ENCODE data around the gene DNAJC2. TPM values are rescaled to one million over a fixed set of nuclear protein-coding genes. Genes with fewer than 3 reads are reported as not detected.

DNAJC2 gene
- total RNA-seq, 1 donor from 2014 or later, result 35.8 TPM

DNA sequence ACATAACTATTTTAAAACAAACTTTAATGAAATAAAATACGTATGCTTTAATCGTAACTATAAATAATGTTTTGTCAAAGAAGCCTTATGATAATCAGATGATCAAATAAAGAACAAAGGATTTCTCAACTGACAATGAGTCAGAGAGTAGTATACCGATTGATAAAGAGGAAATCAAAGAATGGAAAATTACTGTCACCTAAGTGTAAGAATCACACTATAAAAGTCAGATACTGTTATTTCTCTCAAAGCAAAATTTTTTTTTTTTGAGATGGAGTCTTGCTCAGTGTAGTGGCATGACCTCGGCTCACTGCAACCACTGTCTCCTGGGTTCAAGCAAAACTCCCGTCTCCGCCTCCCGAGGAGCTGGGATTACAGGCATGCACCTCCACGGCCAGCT is 18.8 kb downstream of the DNAJC2 start:
- TF ChIP-seq, protein P1, sequence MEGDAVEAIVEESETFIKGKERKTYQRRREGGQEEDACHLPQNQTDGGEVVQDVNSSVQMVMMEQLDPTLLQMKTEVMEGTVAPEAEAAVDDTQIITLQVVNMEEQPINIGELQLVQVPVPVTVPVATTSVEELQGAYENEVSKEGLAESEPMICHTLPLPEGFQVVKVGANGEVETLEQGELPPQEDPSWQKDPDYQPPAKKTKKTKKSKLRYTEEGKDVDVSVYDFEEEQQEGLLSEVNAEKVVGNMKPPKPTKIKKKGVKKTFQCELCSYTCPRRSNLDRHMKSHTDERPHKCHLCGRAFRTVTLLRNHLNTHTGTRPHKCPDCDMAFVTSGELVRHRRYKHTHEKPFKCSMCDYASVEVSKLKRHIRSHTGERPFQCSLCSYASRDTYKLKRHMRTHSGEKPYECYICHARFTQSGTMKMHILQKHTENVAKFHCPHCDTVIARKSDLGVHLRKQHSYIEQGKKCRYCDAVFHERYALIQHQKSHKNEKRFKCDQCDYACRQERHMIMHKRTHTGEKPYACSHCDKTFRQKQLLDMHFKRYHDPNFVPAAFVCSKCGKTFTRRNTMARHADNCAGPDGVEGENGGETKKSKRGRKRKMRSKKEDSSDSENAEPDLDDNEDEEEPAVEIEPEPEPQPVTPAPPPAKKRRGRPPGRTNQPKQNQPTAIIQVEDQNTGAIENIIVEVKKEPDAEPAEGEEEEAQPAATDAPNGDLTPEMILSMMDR (IDR thresholded peaks at IDR 0.05; ENCODE audit: unreplicated experiment), result no peak
- no peaks in the 10 kb centered on the region for H3K4me1 Mint-ChIP-seq (ENCODE audit: unreplicated experiment)

DNA sequence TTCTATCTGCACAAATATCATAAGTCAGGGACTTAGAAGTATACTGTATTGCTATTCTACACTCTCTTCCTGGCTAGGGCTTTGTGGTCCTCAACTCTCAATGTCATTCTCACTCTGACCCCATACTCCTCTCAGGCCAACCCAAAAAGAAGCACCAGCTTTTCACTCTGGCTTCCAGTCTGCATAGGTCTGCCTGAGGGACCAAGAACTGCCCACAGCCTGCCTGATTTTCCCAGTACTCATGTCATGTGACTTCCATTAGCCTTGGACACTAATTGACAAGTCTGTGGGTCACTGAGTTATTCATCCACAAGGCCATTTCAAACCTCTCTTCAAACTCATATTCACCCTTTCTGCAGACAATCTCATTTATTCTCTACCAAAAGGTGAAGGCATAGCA is 27.6 kb downstream of the DNAJC2 start:
- peaks cover 40% of the 10 kb centered on the region for H3K36me3 Mint-ChIP-seq (ENCODE audit: low read depth, unreplicated experiment)
- DNase-seq (ENCODE audit: low spot score), result no peak

More for the DNA sequence above, 18.8 kb downstream of the DNAJC2 start:
- Mint-ChIP-seq H3K27me3 (ENCODE audit: unreplicated experiment) (no peaks in the 10 kb centered on the region), H3K36me3 (ENCODE audit: low read depth, unreplicated experiment) (peaks cover 7% of the 10 kb centered on the region), H3K4me3 (ENCODE audit: unreplicated experiment) (peak overlapping the region; percentile 12), H3K27ac (ENCODE audit: unreplicated experiment) (no peak overlapping the region), H3K9me3 (ENCODE audit: unreplicated experiment) (no peaks in the 10 kb centered on the region)
- no peak for DNase-seq (ENCODE audit: low spot score)

DNA sequence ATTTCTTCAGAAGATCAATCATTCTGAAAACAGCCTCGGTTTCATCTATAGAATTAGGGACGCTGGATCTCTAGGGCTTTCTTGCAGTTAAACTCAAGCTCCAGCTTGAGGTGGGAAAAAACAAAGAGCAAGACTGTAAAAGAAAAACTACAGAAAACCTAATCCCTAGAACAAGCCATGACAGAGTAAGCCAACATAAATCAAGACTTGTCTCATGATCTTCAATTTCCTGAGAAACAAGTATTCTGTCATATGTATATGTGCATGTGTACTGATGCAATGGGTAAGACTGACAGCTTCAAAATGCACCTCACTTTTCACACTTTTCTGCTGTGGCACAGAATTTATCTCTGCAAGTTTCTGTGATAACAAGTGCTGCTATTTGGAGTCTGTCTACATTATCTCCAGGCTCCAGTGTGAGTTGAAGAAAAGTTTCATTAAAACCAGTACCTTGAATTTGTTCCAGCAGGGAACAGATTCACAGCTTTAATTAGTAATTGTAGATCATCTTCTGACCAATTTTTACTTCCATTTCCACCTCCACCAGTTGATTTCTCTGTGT is 28.1 kb downstream of the DNAJC2 start:
- peaks cover 25% of the 10 kb centered on the region for H3K4me1 Mint-ChIP-seq (ENCODE audit: unreplicated experiment)
- H3K36me3 Mint-ChIP-seq (ENCODE audit: low read depth, unreplicated experiment), result peaks cover 37% of the 10 kb centered on the region

More for the DNA sequence above, 27.6 kb downstream of the DNAJC2 start:
- no peaks in the 10 kb centered on the region for H3K9me3 Mint-ChIP-seq (ENCODE audit: unreplicated experiment)
- H3K27me3 Mint-ChIP-seq (ENCODE audit: unreplicated experiment), result peaks cover 2% of the 10 kb centered on the region
- H3K27ac Mint-ChIP-seq (ENCODE audit: unreplicated experiment), result peak overlapping the region; percentile 22
- H3K4me1 Mint-ChIP-seq (ENCODE audit: unreplicated experiment), result peaks cover 25% of the 10 kb centered on the region
- H3K4me3 Mint-ChIP-seq (ENCODE audit: unreplicated experiment), result no peak overlapping the region
- TF ChIP-seq, protein P1 (IDR thresholded peaks at IDR 0.05; ENCODE audit: unreplicated experiment), result no peak

DNA sequence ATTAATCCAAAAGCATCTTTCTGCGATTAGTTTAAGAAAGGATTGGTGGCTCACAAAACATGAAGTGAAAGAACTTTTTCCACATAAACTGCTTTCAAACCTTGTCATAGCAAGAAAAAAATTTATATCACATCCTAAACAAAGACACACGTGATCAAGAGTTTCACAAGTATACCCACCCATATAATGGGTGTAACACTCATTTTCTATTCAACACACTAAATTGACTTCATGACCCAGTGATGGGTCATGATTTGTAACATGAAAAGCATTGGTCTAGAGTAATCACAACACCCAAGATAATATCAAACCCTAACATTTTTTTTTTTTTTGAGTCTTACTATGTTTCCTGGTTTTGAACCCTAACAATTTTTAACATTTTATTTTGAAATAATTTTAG is 29.7 kb downstream of the DNAJC2 start:
- DNase-seq (ENCODE audit: low spot score), result no peak
- Mint-ChIP-seq H3K36me3 (ENCODE audit: low read depth, unreplicated experiment) (peaks cover 43% of the 10 kb centered on the region), H3K27ac (ENCODE audit: unreplicated experiment) (peak overlapping the region; percentile 94), H3K27me3 (ENCODE audit: unreplicated experiment) (peaks cover 2% of the 10 kb centered on the region), H3K4me3 (ENCODE audit: unreplicated experiment) (no peak overlapping the region), H3K4me1 (ENCODE audit: unreplicated experiment) (peaks cover 25% of the 10 kb centered on the region), H3K9me3 (ENCODE audit: unreplicated experiment) (no peaks in the 10 kb centered on the region)
- TF ChIP-seq, protein P1 (IDR thresholded peaks at IDR 0.05; ENCODE audit: unreplicated experiment), result no peak

More for the DNA sequence above, 28.1 kb downstream of the DNAJC2 start:
- Mint-ChIP-seq H3K27ac (ENCODE audit: unreplicated experiment) (no peak overlapping the region), H3K9me3 (ENCODE audit: unreplicated experiment) (no peaks in the 10 kb centered on the region), H3K4me3 (ENCODE audit: unreplicated experiment) (no peak overlapping the region), H3K27me3 (ENCODE audit: unreplicated experiment) (peaks cover 2% of the 10 kb centered on the region)
- TF ChIP-seq, protein P1 (IDR thresholded peaks at IDR 0.05; ENCODE audit: unreplicated experiment), result no peak
- no peak for DNase-seq (ENCODE audit: low spot score)

DNA sequence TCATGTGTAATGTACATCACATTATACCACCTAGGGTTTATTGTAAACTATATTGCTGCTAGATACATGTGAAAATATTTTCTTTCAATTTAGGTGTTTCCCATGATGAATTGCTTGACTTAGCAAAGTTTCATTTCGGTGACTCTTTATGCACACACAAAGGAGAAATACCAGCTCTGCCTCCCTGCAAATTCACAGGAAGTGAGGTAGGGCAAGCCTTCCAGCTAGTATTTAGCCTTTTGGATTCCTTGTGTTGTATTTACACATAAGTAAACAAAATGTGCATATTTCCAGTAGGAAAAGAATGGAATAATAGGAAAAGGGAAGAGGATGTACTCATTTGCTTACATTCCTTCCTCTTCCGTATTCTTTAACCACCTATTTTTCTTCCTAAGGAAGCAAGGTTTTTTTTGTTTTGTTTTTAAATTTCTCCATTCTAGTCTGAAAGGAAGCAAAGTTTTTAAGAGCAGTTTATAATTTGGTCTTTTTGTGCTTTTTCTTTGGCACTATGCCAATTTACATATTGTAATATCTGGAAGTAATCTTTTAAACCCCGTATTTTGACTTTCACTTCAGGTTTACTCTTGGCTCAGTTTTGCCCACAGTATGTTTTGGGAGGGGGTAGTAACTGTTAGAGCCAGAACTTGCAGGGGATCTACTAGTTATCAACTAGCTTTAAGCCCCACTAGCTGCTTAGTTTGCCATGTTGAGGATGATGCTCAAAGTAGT is 36.9 kb downstream of the DNAJC2 start:
- Mint-ChIP-seq H3K9me3 (ENCODE audit: unreplicated experiment) (no peaks in the 10 kb centered on the region), H3K4me1 (ENCODE audit: unreplicated experiment) (peaks cover 39% of the 10 kb centered on the region), H3K27me3 (ENCODE audit: unreplicated experiment) (no peaks in the 10 kb centered on the region), H3K27ac (ENCODE audit: unreplicated experiment) (peak overlapping the region; percentile 88), H3K36me3 (ENCODE audit: low read depth, unreplicated experiment) (peaks cover 39% of the 10 kb centered on the region), H3K4me3 (ENCODE audit: unreplicated experiment) (peak overlapping the region; percentile 44)
- TF ChIP-seq, protein P1 (IDR thresholded peaks at IDR 0.05; ENCODE audit: unreplicated experiment), result no peak
- no peak for DNase-seq (ENCODE audit: low spot score)

All from endothelial cell (in vitro differentiated cells).